GM12864 (cell line): Measurements from ENCODE around the gene TREM1.

Source experiments
- DNase-seq: peaks from one replicate; pipeline ENCODE4 v3.0.0-alpha.2; 2011; ENCODE audit warnings: low read depth
- H3K4me3 ChIP-seq: 2 replicates; pipeline ENCODE4 v1.5.1; 2011; ENCODE audit warnings: mild to moderate bottlenecking, low read depth, low read length, control low read depth
- CTCF ChIP-seq: IDR thresholded peaks from 2 replicates; pipeline ENCODE4 v1.5.1; 2011; ENCODE audit warnings: low read depth, mild to moderate bottlenecking, moderate library complexity, low read length, control low read depth, inconsistent platforms; ENCODE audit errors: missing control alignments

Gene TREM1

GRCh38 chr6:41280381-41281057 is 6.0 kb downstream of the TREM1 start:
- no peak for TF ChIP-seq CTCF
- no peak overlapping the region for H3K4me3 ChIP-seq
- no peak for DNase-seq

GRCh38 chr6:41278699-41279405 is 7.6 kb downstream of the TREM1 start:
- DNase-seq, result no peak
- peak; percentile 73 for TF ChIP-seq CTCF
- H3K4me3 ChIP-seq, result no peak overlapping the region

- H3K4me3 ChIP-seq, result no peak overlapping the region
- TF ChIP-seq CTCF, result no peak
- DNase-seq, result no peak
These were observed 8.9 kb downstream of the TREM1 start for GRCh38 chr6:41277605-41278004.

- H3K4me3 ChIP-seq, result no peak overlapping the region
These were observed 11.0 kb downstream of the TREM1 start for GRCh38 chr6:41275489-41275888.

GRCh38 chr6:41274256-41274655 is 12.2 kb downstream of the TREM1 start:
- no peak overlapping the region for H3K4me3 ChIP-seq
- TF ChIP-seq CTCF, result no peak
- no peak for DNase-seq

More at GRCh38 chr6:41275489-41275888, 11.0 kb downstream of the TREM1 start:
- no peak for TF ChIP-seq CTCF
- no peak for DNase-seq

GRCh38 chr6:41273714-41274113 is 12.8 kb downstream of the TREM1 start:
- H3K4me3 ChIP-seq, result no peak overlapping the region
- TF ChIP-seq CTCF, result no peak
- DNase-seq, result no peak
